Activated T-cell treated with anti-CD3 and anti-CD28 coated beads, Interleukin-2, amount 50 U/mL, for 4 hours (primary cell): Measurements from ENCODE around the gene HEATR5A. TPM values are rescaled to one million over a fixed set of nuclear protein-coding genes. Genes with fewer than 3 reads are reported as not detected.
A peak's percentile ranks its signal among the peaks of the same experiment; 100 is the strongest.

ENCODE experiments used
- ATAC-seq, 2 donors: fragments of 200-7000 bp; cut with Tn5 transposase; one replicate each; pipeline ENCODE4 v1.10.0; 2021
- DNase-seq: peaks from one replicate; pipeline ENCODE4 v3.0.0-alpha.2; 2020
- H3K27me3 Mint-ChIP-seq: one replicate; pipeline ENCODE4 v1.8.0; 2021; ENCODE audit warnings: low read depth, mixed read lengths
- H3K36me3 Mint-ChIP-seq: one replicate; pipeline ENCODE4 v1.8.0; 2022; ENCODE audit warnings: mixed read lengths; ENCODE audit not compliant: insufficient read depth
- H3K4me1 Mint-ChIP-seq: one replicate; pipeline ENCODE4 v1.8.0; 2021; ENCODE audit warnings: low read depth, mixed read lengths
- H3K4me3 Mint-ChIP-seq: one replicate; pipeline ENCODE4 v1.8.0; 2021; ENCODE audit warnings: mild to moderate bottlenecking, moderate library complexity, mixed read lengths
- H3K9me3 Mint-ChIP-seq: one replicate; pipeline ENCODE4 v1.8.0; 2021; ENCODE audit warnings: mixed read lengths
- total RNA-seq, 3 donors: library from RNA; stranded (reverse); gene quantifications; one replicate each; pipeline ENCODE4 v1.2.1, GENCODE V29; 2021

HEATR5A gene
- total RNA-seq, 3 donors from 2014 or later, result 10.7 to 13.0 (median 12.0) TPM

- no peaks in the 10 kb centered on the region for H3K27me3 Mint-ChIP-seq
- DNase-seq (no peak), ATAC-seq (no peak)
- no peaks in the 10 kb centered on the region for H3K4me1 Mint-ChIP-seq
- peaks cover 18% of the 10 kb centered on the region for H3K36me3 Mint-ChIP-seq
- no peak overlapping the region for H3K4me3 Mint-ChIP-seq
- no peaks in the 10 kb centered on the region for H3K9me3 Mint-ChIP-seq
These were observed 112.7 kb downstream of the HEATR5A start for GRCh38 chr14:31307618-31308017.

GRCh38 chr14:31307198-31307597 is 113.2 kb downstream of the HEATR5A start:
- Mint-ChIP-seq H3K27me3 (no peaks in the 10 kb centered on the region), H3K36me3 (peaks cover 19% of the 10 kb centered on the region), H3K4me1 (no peaks in the 10 kb centered on the region), H3K4me3 (no peak overlapping the region), H3K9me3 (no peaks in the 10 kb centered on the region)
- ATAC-seq, result no peak
- DNase-seq, result no peak

DNA sequence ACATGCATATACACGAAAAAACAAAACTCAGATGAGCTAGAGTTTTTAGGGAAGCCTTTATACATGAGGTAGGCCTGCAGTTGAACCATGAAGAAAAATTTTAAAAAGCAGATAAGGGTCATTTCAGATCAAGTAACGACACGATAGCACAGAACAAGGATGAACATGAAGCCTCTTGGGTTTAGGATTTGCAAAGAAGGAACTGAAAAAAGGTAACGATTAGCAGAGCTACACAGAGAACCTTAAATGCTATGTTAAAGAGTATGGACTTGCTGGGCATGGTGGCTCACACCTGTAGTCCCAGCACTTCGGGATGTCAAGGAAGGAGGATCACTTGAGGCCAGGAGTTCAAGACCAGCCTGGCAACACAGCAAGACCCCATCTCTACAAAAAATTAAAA is 116.7 kb downstream of the HEATR5A start:
- H3K36me3 Mint-ChIP-seq, result peaks cover 24% of the 10 kb centered on the region
- no peak for ATAC-seq

GRCh38 chr14:31300883-31301282 is 119.5 kb downstream of the HEATR5A start:
- peaks cover 21% of the 10 kb centered on the region for H3K36me3 Mint-ChIP-seq
- H3K4me3 Mint-ChIP-seq, result no peak overlapping the region
- H3K4me1 Mint-ChIP-seq, result no peaks in the 10 kb centered on the region
- DNase-seq, result no peak
- no peaks in the 10 kb centered on the region for H3K9me3 Mint-ChIP-seq
- H3K27me3 Mint-ChIP-seq, result no peaks in the 10 kb centered on the region
- no peak for ATAC-seq

More for the DNA sequence above, 116.7 kb downstream of the HEATR5A start:
- no peak for DNase-seq
- no peaks in the 10 kb centered on the region for H3K9me3 Mint-ChIP-seq
- H3K4me3 Mint-ChIP-seq, result no peak overlapping the region
- no peaks in the 10 kb centered on the region for H3K27me3 Mint-ChIP-seq
- no peaks in the 10 kb centered on the region for H3K4me1 Mint-ChIP-seq

GRCh38 chr14:31300296-31300695 is 120.1 kb downstream of the HEATR5A start:
- no peaks in the 10 kb centered on the region for H3K9me3 Mint-ChIP-seq
- H3K27me3 Mint-ChIP-seq, result no peaks in the 10 kb centered on the region
- ATAC-seq (no peak), DNase-seq (no peak)
- peaks cover 21% of the 10 kb centered on the region for H3K36me3 Mint-ChIP-seq
- H3K4me1 Mint-ChIP-seq, result no peaks in the 10 kb centered on the region
- H3K4me3 Mint-ChIP-seq, result no peak overlapping the region

GRCh38 chr14:31297701-31298344 is 122.5 kb downstream of the HEATR5A start:
- H3K27me3 Mint-ChIP-seq, result no peaks in the 10 kb centered on the region
- ATAC-seq, result no peak
- DNase-seq, result no peak
- H3K9me3 Mint-ChIP-seq, result no peaks in the 10 kb centered on the region
- no peak overlapping the region for H3K4me3 Mint-ChIP-seq
- no peaks in the 10 kb centered on the region for H3K4me1 Mint-ChIP-seq
- H3K36me3 Mint-ChIP-seq, result peaks cover 18% of the 10 kb centered on the region

- DNase-seq (no peak), ATAC-seq (no peak)
- no peak overlapping the region for H3K4me3 Mint-ChIP-seq
- peaks cover 16% of the 10 kb centered on the region for H3K36me3 Mint-ChIP-seq
- H3K9me3 Mint-ChIP-seq, result no peaks in the 10 kb centered on the region
- no peaks in the 10 kb centered on the region for H3K4me1 Mint-ChIP-seq
- H3K27me3 Mint-ChIP-seq, result no peaks in the 10 kb centered on the region
These were observed 123.2 kb downstream of the HEATR5A start for GRCh38 chr14:31297112-31297511.

DNA sequence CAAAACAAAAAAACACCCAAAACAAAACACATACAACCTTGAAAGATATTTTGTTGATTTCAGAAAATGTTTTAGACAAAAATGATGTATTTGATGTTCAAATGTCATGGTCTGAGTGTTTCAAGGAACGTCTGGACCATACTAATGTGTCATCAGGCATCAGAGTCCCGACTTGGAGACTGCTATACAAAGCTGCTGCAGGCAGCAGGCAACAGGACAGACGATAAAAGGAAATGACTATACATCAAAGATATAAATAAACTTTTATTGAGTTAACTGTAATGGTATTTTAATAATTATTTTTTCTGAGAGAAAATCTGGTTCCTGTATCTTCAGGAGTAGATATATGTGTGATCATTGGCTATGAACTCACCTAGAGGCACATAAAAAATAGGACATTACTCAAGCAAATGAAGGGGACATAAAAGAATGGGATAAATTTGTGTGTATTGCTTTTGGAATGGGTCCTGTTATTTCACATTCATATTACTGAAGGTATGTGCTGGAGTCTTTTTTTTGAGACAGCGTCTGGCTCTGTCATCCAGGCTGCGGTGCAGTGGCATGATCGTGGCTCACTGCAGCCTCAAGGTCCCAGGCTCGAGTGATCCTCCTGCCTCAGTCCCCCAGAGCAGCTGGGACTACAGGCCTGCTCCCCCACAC is 125.5 kb downstream of the HEATR5A start:
- Mint-ChIP-seq H3K27me3 (no peaks in the 10 kb centered on the region), H3K4me3 (no peak overlapping the region), H3K9me3 (no peaks in the 10 kb centered on the region), H3K4me1 (no peaks in the 10 kb centered on the region), H3K36me3 (peaks cover 7% of the 10 kb centered on the region)
- DNase-seq (no peak), ATAC-seq (no peak)

DNA sequence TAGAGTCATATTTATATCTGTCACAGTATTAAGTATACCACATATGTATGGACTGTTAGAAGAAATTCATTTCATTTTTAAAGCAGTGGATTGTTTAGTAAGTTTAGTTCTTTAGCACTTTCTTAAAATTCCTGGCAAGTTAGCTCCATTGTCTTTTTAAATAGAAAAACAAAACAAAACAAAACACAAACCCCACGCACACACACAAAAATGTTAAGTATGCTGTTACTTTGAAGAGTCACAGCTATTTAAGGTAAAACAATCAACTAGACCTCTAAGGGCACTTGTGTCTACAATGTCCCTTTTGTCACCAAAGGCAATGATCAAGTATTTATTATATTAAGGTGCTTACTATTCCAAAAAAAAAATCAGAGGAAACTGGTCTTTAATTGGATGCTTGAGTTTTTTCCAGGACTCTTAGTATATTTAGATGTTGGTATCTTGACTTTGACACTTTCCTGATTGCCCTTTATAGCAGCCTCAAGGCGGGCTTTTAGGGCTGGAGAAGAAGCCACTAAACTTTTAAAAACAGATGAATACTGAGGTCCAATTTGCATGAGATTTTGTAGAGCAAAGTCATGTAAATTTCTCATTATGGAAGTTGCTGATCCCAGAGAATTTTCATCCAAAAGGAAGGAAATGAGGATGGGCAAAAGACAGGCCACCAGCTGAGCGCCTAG is 127.3 kb downstream of the HEATR5A start:
- Mint-ChIP-seq H3K27me3 (no peaks in the 10 kb centered on the region), H3K36me3 (peaks cover 1% of the 10 kb centered on the region), H3K4me3 (no peak overlapping the region), H3K4me1 (no peaks in the 10 kb centered on the region), H3K9me3 (no peaks in the 10 kb centered on the region)
- DNase-seq (no peak), ATAC-seq (no peak)

- H3K9me3 Mint-ChIP-seq, result no peaks in the 10 kb centered on the region
- peaks cover 1% of the 10 kb centered on the region for H3K36me3 Mint-ChIP-seq
- H3K27me3 Mint-ChIP-seq, result no peaks in the 10 kb centered on the region
- ATAC-seq, result no peak
- no peak overlapping the region for H3K4me3 Mint-ChIP-seq
- no peaks in the 10 kb centered on the region for H3K4me1 Mint-ChIP-seq
- DNase-seq, result no peak
These were observed 129.1 kb downstream of the HEATR5A start for GRCh38 chr14:31291210-31291609.

- DNase-seq (no peak), ATAC-seq (no peak)
- Mint-ChIP-seq H3K4me1 (no peaks in the 10 kb centered on the region), H3K36me3 (no peaks in the 10 kb centered on the region), H3K9me3 (no peaks in the 10 kb centered on the region), H3K4me3 (no peak overlapping the region), H3K27me3 (no peaks in the 10 kb centered on the region)
These were observed 132.9 kb downstream of the HEATR5A start for GRCh38 chr14:31287294-31287972.

DNA sequence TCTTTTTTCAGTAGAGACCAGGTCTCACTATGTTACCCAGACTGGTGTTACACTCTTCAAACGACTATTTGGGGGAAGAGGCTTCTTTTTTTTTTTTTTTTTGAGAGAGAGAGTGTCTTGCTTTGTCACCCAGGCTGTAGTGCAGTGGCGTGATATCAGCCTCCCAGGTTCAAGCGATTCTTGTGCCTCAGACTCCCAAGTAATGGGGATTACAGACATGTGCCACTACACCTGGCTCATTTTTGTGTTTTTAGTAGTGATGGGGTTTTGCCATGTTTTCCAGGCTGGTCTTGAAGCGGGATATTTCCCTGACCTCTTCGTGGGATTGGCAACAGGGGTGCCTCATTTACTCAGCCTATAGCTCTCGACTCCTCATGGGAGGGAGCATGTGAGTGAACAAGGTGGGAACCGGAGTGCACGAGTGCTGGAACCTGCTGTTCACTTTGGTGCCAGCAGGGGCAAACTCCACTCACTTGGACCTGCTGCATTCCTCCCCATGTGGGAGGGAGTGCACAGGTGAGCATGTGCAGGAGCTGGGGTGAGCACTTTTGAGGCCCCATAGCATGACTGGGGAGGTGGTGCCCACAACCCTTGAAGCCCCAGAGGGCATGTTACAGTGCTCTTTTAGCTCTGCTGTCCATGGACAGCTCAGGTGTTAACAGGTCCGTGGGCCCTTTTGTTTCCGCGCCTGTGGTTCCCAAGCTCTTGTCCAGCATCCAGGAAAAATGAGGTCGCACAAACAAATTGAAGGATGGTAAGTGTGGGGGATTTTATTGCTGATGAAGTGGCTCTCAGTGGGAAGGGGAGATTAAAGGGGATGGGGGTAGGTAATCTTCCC is 133.7 kb downstream of the HEATR5A start:
- Mint-ChIP-seq H3K4me3 (no peak overlapping the region), H3K36me3 (no peaks in the 10 kb centered on the region), H3K9me3 (no peaks in the 10 kb centered on the region), H3K27me3 (no peaks in the 10 kb centered on the region), H3K4me1 (no peaks in the 10 kb centered on the region)
- DNase-seq (peak; percentile 4), ATAC-seq (peak in 1 of 2 donors; percentile 56)

GRCh38 chr14:31283578-31284252 is 136.6 kb downstream of the HEATR5A start:
- no peaks in the 10 kb centered on the region for H3K27me3 Mint-ChIP-seq
- no peaks in the 10 kb centered on the region for H3K36me3 Mint-ChIP-seq
- H3K4me3 Mint-ChIP-seq, result no peak overlapping the region
- H3K4me1 Mint-ChIP-seq, result no peaks in the 10 kb centered on the region
- no peaks in the 10 kb centered on the region for H3K9me3 Mint-ChIP-seq
- DNase-seq (no peak), ATAC-seq (no peak)
